HG03280 (cell line): ENCODE results near the gene ZNF565.
"Not testable (repeated sequence)": the region's sequence is repeated elsewhere in the genome, so short reads cannot be mapped to it uniquely, and the experiment has no call there.

Experiments used
- ATAC-seq: cut with Tn5 transposase; IDR thresholded peaks from one replicate; pipeline ENCODE4 v1.9.1; 2021; ENCODE audit warnings: mild to moderate bottlenecking, moderate library complexity; ENCODE audit not compliant: unreplicated experiment

Gene ZNF565

DNA sequence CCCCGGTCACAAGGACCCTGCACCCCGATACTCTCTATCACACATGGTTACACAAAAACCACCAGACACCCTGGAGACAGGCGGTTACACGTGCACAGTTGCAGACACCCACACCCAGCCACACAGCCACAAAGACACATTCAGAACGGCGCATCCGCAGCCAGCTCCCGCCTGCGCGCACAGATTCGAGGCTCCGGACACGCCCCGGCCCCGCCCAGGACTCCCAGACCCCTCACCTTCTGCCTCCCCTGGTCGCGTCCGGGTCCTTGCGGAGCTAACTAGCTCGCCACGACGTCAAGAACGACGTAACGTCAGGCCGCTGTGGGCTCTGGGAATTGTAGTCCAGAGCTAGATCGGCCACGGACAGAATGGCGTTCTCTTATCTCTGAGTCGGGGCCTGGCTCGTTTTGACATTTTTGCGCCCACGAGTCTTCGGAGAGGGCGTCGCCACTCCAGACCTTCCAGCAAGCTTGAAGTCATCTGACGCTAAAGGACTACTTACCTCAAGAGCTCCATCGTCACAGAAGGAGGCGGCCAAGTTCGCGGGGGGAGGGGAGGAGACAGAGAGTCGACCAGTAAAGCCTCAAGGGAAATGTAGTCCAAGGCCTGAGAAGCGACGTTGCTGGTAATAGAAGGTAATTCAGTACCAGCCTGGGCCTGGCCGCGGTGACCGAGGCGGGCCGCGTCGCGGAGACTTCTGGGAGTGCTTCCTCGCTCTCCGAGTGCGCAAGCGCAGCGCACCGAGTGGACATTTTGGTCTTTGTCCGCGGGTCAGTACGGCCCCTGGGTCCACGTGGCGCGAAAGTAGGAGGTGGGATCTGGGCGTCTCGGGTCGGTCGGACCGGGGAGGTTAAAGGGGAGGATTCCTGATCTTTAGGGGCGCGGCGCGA lies at the start of gene ZNF565, which contains the start of gene ZNF146:
Gene ZNF565 (minus strand): TSS at position 280 of the 890 bp plus-strand sequence. CDS start 12,680 bp downstream, outside the sequence.
Gene ZNF146 (plus strand): TSS at position 721 of the 890 bp plus-strand sequence. CDS start 21,335 bp downstream, outside the sequence.
- ATAC-seq = peak; percentile 88

DNA sequence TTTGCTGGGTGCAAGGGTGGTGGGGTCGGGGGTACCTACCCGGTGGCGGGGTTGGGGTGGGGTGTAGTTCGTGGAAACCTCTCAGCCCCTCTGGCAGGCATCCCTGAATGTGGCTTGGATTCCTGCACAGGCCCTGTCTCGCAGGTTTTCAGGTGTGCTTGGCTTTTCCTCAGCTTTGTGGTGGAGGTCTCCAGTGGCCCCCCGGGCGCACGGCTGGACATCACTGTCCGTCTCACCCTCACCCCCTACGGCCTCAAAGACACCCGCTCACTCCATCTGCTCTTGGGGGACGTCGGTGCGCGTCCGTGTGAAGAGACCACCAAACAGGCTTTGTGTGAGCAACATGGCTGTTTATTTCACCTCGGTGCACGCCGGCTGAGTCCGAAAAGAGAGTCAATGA lies 44.7 kb upstream of the ZNF565 start:
- ATAC-seq = no peak

DNA sequence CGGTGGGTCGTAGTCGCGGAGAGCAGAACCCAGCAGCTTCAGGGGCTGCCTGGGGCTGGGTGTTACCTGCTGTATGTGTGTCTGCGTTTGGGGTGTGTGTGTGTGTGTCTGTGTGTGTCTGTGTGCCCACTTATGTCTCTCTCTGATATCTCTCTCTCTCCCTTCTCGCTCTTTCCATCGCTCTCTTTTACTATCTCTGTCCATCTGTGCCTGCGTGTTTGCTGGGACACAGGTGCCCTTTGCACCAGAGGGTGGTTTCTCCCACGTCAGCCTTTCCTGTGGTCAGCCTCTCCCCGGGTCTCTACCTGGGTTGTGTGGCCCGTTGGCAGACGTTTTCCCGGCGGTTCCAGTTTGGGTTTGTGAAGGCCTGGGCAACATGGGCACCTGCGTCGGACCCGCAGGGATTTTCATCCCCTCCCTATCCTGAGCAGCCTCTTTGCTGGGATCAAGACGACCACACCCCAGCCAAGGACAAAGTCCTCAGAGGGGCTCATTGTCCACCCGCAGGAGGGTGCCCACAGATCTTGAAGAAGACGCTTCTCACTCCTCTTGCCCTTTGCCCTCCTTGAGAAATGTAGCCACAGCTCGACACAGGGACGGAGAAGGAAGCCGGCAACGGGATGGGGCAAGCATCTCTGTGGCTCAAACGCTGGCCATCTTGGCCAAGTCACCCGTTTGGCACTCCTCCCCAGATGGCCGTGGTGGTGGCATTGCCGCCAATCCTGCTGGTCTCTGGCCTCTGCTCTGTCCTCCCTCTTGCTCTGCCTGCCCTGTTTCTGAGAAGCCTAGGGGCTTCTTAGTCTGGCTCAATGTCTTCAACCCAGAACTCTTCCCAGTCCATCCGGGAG lies 43.8 kb upstream of the ZNF565 start:
- no peak for ATAC-seq

DNA sequence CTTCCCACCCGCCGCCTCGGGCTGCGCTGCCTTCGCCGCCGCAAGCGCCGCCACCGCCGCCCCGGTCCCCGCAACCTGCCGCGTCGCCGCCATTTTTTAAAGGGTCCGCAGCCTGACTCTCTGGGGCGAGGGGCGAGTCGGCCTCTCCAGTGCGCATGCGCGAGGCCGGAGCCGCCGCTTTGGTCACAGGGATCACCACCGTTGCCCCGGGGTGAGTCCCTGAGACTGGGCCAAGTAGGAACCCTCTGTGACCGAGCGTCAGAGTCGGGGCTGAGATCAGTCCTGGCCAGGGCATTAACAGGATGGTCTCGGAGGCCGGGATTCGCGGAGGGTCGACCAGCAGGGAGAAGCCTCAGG lies 43.0 kb upstream of the ZNF565 start:
- no peak for ATAC-seq

DNA sequence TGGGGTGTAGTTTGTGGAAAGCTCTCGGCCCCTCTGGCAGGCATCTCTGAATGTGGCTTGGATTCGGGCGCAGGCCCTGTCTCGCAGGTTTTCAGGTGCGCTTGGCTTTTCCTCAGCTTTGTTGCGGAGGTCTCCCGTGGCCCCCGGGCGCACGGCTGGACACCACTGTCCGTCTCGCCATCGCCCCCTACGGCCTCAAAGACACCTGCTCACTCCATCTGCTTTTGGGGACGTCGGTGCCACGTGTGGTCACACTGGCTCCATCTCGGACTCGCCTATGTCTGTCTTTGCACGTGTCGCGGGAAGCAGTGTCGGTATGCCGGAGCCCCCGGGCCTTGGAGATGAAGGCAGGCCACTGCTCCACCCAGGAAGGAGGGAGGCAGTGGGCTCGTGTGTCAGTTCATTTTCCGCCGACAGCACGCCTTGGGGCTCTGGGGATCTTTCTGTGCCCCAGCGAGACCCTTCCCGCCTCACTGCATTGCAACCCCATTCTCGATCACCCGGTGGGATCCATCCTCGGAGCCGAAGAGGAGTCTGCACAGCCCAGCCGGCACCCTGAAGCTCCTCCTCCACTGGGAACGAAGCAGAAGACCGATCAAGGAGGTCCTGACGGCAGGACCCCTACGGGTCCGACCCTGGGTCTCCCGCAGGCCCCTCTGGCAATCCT lies 42.5 kb upstream of the ZNF565 start:
- no peak for ATAC-seq

DNA sequence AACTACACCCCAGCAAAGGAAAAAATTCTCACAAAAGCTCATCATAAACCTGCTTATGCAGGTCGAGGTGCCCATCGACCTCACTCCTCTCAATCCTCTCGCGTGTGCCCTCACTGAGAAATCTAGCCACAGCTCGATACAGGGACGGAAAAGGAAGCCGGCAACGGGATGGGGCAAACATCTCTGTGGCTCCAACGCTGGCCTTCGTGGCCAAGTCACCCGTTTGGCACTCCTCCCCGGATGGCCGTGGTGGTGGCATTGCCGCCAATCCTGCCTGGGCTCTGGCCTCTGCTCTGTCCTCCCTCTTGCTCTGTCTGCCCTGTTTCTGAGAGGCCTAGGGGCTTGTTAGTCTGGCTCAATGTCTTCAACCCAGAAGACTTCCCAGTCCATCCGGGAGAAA lies 41.6 kb upstream of the ZNF565 start:
- ATAC-seq = no peak

DNA sequence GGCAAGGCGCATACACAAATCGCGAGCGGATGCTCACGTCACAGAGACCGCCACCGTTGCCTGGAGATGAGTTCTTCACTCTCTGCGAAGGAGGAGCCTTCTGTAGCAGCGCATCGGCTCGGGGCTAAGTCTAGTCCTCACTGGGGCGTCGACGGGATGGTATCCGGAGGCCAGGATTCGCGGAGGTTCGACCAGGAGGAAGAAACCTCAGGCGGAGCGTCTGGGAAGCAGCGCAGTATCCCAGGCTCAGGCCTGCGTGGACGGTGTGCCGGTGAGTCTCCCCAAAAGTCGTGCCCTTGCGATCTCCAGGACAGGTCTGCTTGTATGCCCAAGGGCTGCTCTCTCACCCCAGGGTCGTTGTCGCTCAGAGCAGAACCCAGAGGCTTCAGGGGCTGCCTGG lies 40.9 kb upstream of the ZNF565 start:
- no peak for ATAC-seq

DNA sequence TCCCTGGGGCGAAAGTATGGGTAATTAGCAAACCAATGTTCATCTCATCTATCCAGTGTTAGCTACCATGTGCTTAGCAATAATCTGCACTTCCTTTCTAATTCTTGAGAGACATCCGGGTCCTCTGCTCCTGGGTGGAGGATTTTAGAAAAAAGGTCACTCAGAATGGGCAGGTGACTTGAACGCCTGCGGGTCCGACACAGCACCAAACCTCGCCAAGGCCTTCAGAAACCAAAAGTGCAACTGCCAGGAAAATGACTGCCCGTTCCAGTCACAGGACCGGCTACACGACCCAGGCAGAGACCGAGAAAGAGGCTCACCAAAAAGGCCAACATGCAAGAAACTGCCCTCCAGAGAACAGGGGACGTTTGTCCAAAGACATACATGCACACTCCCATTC lies 40.4 kb upstream of the ZNF565 start:
- ATAC-seq = no peak

DNA sequence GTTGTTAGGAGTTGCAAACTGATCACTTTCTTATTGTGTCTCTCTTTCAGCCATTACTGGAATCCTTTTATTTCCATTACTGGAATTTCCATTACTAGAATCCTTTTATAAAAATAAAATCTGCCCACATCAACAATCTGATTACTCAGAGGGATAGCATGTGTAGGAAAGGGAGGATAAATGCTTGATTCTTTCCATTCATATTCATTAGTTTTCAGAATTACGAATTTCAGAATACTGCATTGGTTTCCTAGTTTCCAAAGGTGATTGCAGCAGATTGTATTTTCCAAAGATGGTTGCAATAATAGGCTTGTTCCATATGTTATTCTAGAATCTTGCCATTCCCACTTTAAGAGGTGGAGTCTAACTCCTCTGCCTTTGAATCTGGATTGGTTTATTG lies 37.6 kb upstream of the ZNF565 start:
- no peak for ATAC-seq

DNA sequence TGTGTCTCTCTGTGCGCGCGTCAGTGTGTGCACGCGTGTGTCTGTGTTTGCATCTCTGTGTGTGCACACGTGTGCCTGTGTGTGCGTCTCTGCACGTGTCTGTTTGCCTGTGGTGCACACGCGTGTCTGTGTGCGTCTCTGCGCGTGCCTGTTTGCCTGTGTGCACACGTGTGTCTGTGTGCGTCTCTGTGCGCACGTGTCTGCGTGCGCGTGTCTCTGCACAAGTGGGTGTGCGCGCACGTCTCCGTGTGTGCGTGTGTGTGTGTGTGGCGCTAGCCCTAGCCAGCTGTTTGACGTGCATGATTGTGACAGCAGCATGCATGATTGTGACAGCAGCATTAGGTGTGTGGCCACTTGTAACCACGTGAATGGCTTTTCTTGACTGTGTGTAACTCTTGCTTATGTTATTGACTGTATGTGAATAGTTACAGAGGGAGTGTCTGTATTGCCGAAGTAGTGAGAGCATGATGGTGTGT lies 31.6 kb upstream of the ZNF565 start:
- ATAC-seq = no peak

DNA sequence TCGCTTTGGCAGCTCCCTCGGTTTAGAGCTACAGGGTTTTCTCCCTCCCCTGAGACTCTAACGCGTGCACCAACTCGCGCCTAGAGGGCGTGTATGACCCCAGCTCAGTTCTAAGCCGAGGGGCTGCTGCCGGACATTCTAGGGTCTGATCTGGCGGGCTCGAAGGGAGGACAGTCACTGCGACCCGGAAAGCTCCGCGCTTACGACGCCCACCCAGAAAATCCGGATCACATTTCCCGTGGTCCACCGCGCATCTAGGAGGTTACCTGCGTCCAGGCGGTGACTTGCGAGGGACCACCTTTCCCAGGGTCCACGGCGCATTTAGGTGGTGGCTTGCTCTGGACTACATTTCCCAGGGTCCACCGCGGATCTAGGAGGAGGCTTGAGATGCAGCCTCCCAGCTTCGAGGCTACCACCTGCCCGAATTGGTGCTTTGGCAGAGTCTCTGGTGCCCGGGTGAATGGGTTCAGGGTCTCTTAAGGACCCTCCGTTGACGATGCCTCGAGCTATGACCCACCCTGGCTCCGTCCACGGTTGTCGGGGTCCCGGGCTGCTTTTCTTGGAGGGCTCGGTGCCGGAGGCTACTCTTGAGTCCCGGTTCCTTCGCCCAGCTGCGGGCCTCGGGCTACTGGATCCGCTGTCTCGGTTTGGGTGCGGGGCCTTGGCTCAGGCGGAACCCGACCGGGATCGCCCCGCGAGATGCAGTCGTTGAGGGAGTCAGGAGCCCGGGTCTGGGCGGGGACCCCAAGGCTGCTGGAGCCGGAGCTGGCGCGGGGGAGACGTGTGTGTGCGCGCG lies 30.9 kb upstream of the ZNF565 start:
- ATAC-seq = no peak

DNA sequence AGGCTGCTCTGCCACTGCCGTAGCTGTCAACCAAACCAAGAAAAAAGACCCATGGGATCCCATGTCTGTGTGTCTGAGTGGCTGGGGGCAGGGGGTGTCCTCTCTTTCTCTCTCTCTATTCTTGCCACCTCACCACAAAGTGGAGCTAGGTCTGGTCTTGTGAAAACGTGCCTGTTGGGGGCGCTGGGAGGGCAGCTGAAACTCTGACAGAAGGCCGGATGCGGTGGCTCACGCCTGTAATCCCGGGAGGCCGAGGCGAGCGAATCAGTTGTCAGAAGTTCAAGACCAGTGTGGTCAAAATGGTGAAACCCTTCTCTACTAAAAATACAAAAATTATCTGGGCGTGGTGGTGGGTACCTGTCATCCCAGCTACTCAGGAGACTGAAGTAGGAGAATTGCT lies 29.6 kb upstream of the ZNF565 start:
- no peak for ATAC-seq

DNA sequence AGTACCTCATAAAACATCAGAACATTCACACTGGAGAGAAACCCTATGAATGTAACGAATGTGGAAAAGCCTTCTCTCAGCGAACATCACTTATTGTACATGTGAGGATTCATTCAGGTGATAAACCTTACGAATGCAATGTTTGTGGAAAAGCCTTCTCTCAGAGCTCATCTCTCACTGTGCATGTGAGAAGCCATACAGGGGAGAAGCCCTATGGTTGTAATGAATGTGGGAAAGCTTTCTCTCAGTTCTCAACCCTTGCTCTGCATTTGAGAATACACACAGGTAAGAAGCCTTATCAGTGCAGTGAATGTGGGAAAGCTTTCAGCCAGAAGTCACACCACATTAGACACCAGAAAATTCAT lies 22.5 kb upstream of the ZNF565 start:
- no peak for ATAC-seq

DNA sequence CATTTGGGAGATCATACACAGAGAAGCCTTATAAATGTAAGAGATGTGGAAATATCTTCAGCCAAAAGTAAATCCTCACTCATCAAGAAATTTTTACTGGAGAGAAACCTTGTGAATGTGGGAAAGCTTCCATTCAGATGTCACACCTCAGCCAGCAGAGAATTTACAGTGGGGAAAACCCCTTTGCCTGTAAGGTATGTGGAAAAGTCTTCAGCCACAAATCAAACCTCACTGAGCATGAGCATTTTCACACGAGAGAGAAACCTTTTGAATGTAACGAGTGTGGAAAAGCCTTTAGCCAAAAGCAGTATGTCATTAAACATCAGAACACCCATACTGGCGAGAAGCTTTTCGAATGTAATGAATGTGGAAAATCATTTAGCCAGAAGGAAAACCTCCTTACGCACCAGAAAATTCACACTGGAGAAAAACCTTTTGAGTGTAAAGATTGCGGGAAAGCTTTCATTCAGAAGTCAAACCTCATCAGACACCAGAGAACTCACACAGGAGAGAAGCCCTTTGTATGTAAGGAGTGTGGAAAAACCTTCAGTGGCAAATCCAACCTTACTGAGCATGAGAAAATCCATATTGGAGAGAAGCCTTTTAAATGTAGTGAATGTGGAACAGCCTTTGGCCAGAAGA lies 22.0 kb upstream of the ZNF565 start:
- no peak for ATAC-seq

DNA sequence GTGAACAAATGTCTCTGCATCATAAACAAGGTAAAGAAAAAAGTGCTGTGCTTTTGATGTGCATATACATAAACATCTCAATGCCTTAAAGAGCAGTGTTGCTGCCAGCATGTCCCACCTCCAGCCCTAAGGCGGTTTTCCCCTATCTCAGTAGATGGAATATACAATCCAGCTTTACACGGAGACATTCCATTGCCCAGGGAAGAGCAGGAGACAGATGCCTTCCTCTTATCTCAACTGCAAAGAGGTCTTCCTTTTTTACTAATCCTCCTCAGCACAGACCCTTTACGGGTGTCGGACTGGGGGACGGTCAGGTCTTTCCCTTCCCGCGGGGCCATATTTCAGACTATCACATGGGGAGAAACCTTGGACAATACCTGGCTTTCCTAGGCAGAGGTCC lies 19.2 kb upstream of the ZNF565 start:
- not testable (repeated sequence) for ATAC-seq

DNA sequence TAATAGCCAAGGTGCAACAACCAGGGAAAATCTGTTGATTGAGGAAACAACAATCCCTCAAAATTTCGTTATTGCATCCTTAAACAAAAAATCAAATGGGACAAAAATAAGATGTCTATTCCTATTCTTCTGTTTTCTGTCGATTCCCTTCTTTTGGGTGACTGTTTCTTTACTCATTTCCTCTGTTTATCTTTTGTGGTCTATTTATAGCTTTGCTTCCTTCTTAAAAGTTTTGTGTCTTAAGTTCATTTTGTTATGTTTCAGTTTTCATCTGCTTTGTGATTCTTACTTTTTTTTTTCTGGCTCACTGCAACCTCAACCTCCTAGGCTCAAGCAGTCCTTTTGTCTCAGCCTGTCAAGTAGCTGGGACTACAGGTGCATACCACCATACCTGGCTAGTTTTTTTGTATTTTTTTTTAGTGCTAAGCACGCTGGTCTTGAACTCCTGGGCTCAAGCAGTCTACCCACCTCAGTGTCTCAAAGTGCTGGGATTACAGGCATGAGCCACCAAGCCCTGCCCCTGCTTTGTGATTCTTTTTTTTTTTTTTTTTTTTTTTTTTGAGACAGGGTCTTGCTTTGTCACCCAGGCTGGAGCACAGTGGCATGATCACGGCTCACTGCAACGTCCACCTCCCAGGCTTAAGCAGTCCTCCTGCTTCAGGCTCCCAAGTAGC lies 10.9 kb upstream of the ZNF565 start:
- ATAC-seq = no peak

DNA sequence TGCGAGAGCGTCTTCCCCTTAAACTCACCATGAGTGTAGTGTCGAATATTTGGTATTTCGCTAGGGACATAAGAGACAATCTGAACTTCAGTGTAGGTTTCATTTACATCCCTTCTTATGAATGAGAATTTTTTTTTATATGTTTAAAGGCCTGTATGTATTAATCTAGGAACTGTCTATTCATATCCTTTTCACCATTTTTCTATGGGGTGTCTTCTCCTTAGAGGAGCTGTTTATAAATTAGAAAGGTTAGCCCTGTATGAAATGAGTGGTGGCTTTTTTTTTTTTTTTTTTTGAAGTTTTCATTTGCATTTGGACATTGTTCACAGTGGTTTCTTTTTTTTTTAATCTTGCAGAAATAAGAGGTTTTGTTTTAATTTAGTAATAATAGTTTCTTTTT lies 8.0 kb upstream of the ZNF565 start:
- no peak for ATAC-seq

DNA sequence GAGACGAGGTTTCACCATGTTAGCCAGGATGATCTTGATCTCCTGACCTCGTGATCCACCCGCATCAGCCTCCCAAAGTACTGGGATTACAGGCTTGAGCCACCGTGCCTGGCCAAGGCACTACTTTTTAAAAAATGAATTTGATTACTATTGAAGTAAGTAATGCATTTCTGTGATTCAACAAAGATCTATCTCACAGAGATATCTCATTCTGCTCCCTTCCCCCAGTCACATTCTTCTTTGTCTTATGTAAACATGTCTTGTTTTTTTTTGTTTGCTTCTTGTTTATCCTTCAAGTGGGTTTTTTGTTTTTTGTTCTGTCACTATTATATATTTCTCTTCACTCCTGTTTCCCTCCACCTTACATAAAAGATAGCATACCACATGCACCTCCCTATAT lies 7.0 kb upstream of the ZNF565 start:
- ATAC-seq = no peak
